Retina (tissue), 1 donor: Measurements from ENCODE around the gene ANP32B.
A peak's percentile ranks its signal among the peaks of the same experiment; 100 is the strongest.
"Not testable (repeated sequence)": the region's sequence is repeated elsewhere in the genome, so short reads cannot be mapped to it uniquely, and the experiment has no call there.

Experiments
- DNase-seq: peaks from one replicate; pipeline ENCODE4 v3.0.0-alpha.2; 2016

Gene ANP32B

GRCh38 chr9:97982683-97983588 is at the start of gene ANP32B:
TSS of gene ANP32B (plus strand) at chr9:97983341. CDS start at chr9:97983556, 215 bp downstream.
- DNase-seq = peak; percentile 97

DNA sequence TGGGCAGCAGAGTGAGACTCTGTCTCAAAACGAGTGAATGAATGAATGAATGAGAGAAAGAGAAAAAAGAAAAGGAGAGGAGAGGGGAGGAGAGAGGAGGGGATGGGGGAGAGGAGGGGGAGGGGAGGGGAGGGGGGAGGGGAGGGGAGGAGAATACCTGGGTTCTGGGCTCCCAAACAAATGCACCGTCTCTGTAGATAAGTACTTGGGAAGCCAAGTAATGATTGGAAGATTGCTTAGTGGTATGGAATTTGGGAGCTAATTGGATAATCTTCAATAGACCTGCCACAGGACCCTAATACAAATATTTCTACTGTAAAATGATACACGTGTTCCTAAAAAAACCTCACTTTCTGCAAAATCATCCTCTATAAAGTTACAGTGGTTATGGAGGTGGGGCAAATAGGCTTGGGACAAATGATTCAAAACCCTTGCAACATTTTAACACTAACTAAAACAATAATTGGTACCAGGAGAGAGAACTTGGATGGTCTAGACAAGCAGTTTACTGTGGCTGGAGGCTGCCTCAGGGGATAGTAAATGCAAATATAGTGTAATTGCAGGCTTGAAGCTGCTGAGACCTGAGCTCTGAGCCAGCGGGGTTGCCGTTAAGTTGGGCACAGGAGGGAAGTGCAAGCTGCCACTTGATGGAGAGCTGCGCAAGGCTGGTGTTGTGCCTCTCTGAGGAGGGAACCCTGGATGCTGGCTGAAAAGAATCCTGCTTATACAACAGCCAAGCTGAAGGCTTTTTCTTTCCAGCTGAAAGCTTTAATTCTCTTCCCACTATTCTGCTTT is 48.6 kb upstream of the ANP32B start:
- peak; percentile 21 for DNase-seq

DNA sequence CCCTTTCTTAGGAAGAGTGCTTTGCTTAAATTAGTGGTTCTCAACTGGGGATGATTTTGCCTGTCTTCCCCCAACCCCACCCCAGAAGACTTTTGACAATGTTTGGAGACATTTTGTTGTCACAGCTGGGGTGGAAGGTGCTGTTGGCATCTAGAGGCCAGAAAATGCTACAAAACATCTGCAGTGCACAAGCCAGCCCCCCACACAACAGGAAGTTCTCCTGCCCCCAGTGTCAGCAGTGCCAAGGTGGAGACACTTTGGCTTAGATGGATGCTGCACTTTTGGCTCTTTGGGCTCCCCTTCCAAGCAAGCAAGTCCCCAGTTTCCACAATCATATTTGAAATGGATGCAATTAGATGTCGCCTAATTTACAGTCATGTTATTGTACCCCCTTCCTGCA is 47.9 kb upstream of the ANP32B start:
- DNase-seq = no peak

GRCh38 chr9:97936998-97937397 is 46.1 kb upstream of the ANP32B start:
- no peak for DNase-seq

DNA sequence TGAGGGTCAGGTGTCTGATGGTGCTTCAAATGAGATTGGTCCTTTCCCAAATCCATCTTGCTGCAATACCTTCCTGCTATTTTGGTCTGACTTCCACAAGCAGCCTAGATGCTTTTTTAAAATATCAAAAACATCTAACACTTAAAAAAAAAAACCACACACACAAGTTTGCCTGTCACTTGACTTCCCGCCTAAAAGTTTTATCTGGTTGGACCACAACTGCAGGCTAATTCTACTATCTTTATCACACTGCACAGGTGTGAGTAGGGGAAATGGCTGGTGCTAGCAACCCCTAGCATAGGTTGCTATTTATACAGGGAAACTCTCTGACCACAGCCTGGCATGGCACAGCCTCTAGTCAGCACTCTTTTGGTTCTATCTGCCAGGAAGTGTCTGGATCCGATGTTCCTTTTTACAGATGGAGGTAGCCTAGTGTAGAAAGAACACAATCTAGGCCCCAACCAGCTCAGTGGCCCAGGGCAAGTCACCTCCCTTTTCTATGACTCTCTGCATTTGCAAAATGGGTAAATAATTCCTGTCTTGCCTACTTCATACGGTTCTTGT is 45.0 kb upstream of the ANP32B start, which contains the start of gene HEMGN:
Gene HEMGN (minus strand): TSS at position 92 of the 564 bp plus-strand sequence. CDS start 36 bp downstream, at position 56.
- DNase-seq = no peak

GRCh38 chr9:97940233-97940632 is 42.9 kb upstream of the ANP32B start:
- DNase-seq = no peak

GRCh38 chr9:97940741-97941140 is 42.4 kb upstream of the ANP32B start:
- no peak for DNase-seq

DNA sequence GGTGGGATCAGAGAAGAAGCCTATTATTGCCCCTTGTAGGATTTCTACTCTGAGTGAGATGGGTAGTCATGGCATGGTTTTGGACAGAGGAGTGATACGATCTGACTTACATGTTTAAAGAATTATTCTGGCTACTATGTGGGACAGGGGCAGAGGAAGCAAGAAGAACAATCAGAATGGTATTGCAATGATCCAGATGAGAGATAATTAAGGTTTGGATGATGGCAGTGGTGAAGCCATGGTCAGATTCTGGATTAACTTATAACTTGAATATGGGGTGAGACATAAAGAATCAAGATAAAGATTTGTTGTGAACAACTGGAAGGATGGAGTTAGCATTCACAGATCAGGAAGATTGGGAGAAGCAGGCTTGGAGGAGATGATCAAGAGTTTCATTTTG is 41.8 kb upstream of the ANP32B start:
- DNase-seq = no peak

- no peak for DNase-seq
These were observed 39.8 kb upstream of the ANP32B start for GRCh38 chr9:97943308-97943855.

- no peak for DNase-seq
These were observed 38.5 kb upstream of the ANP32B start for GRCh38 chr9:97944612-97945011.

GRCh38 chr9:97945470-97945869 is 37.7 kb upstream of the ANP32B start:
- DNase-seq = not testable (repeated sequence)

DNA sequence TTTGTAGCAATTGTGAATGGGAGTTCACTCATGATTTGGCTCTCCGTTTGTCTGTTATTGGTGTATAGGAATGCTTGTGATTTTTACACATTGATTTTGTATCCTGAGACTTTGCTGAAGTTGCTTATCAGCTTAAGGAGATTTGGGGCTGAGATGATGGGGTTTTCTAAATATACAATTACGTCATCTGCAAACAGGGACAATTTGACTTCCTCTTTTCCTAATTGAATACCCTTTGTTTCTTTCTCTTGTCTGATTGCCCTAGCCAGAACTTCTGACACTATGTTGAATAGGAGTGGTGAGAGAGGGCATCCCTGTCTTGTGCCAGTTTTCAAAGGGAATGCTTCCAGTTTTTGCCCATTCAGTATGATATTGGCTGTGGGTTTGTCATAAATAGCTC is 36.0 kb upstream of the ANP32B start:
- DNase-seq = not testable (repeated sequence)

GRCh38 chr9:97950873-97951272 is 32.3 kb upstream of the ANP32B start:
- DNase-seq = not testable (repeated sequence)

- no peak for DNase-seq
These were observed 28.6 kb upstream of the ANP32B start for GRCh38 chr9:97954550-97954989.

- DNase-seq = no peak
These were observed 26.8 kb upstream of the ANP32B start for GRCh38 chr9:97956331-97956730.

GRCh38 chr9:97958812-97959511 is 24.2 kb upstream of the ANP32B start:
- DNase-seq = no peak

- no peak for DNase-seq
These were observed 23.6 kb upstream of the ANP32B start for GRCh38 chr9:97959585-97959984.

GRCh38 chr9:97960678-97961328 is 22.3 kb upstream of the ANP32B start:
- DNase-seq = not testable (repeated sequence)

DNA sequence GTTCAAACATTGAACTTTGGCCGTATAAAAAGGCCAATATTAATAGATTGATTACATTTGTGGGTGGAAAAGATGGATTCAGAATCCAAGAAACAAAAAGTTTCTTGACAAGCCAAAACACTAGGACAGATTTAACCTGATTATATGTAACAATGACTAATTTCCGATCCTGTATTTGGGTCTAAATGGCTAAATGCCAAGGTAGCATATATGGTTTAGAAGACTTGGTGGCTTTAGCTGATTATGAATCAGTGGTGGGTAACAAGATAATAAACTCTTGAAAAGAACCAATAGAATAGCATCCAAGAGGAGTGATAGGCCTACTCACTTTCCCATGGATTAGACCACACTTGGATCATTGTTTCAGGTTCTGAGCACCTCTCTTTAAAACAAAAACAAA is 21.8 kb upstream of the ANP32B start:
- no peak for DNase-seq

DNA sequence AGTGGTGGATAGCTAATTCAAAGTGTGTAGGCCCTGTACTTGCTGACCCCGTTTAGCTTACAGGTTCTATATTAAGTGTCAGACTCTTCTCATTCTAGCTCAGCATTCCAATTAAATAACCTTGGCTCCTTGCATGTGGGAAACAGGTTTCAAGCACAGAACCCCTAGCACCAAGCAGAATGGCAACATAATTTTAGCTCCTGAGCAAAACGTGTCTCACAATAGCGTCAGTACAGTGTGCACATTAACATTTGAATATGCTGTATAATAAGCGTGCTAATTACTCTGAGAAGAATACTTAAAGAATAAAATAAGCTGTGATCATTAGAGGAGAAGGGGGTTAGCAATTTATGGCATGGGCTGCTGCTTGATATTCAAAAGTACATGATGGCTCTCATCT is 21.0 kb upstream of the ANP32B start:
- DNase-seq = no peak

- no peak for DNase-seq
These were observed 20.6 kb upstream of the ANP32B start for GRCh38 chr9:97962575-97962974.

DNA sequence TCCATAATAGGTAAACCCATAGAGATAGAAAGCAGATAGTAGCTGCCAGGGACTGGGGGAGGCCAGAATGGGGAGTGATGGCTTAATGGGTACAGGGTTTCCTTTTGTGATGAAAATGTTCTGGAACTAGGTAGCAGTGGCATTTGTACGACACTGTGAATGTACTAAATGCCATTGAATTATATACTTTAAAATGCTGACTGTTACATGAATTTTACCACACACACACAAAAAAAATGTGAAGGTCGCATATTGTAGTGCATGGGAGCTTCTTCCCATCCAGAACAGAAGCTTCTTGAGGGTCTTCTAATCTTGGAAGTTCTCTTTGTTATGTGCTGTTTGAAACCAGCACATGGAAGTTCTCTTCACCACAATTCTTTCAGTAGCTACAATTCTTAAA is 19.9 kb upstream of the ANP32B start:
- no peak for DNase-seq
